Glutamatergic neuron (in vitro differentiated cells): Measurements from ENCODE around the gene AANAT. TPM values are rescaled to one million over a fixed set of nuclear protein-coding genes. Genes with fewer than 3 reads are reported as not detected.
A peak's percentile ranks its signal among the peaks of the same experiment; 100 is the strongest.

Experiments
- DNase-seq: peaks from one replicate; pipeline ENCODE4 v3.0.0; 2022
- H3K27ac Mint-ChIP-seq: one replicate; pipeline ENCODE4 v1.8.0; 2020; ENCODE audit warnings: mild to moderate bottlenecking, mixed read lengths, inconsistent platforms; ENCODE audit not compliant: unreplicated experiment
- H3K27me3 Mint-ChIP-seq: one replicate; pipeline ENCODE4 v1.8.0; 2020; ENCODE audit warnings: mild to moderate bottlenecking, moderate library complexity, mixed read lengths, inconsistent platforms; ENCODE audit not compliant: unreplicated experiment
- H3K36me3 Mint-ChIP-seq: one replicate; pipeline ENCODE4 v1.8.0; 2020; ENCODE audit warnings: mild to moderate bottlenecking, mixed read lengths, inconsistent platforms; ENCODE audit not compliant: unreplicated experiment
- H3K4me1 Mint-ChIP-seq: one replicate; pipeline ENCODE4 v1.8.0; 2020; ENCODE audit warnings: mild to moderate bottlenecking, low read depth, mixed read lengths, inconsistent platforms; ENCODE audit not compliant: unreplicated experiment
- H3K4me3 Mint-ChIP-seq: one replicate; pipeline ENCODE4 v1.8.0; 2020; ENCODE audit warnings: mild to moderate bottlenecking, mixed read lengths, inconsistent platforms; ENCODE audit not compliant: unreplicated experiment
- H3K9me3 Mint-ChIP-seq: one replicate; pipeline ENCODE4 v1.8.0; 2020; ENCODE audit warnings: mild to moderate bottlenecking, moderate library complexity, mixed read lengths, inconsistent platforms; ENCODE audit not compliant: unreplicated experiment
- total RNA-seq: library from RNA; stranded (reverse); fragmentation: NEBNext Ultra II Directional; extraction: Animal tissue kit (Norgen Biotek cat#: 25700); gene quantifications from one replicate; pipeline ENCODE4 v1.2.1, GENCODE V29; 2021; ENCODE audit not compliant: unreplicated experiment
- TF ChIP-seq, protein P1 (sequence below): fragments of 200-600 bp; sonication (generic); IDR thresholded peaks from one replicate; pipeline ENCODE4 v1.5.0; 2021; ENCODE audit not compliant: partially characterized antibody, unreplicated experiment

The AANAT gene
- total RNA-seq, 1 donor from 2014 or later, result 0.39 TPM

DNA sequence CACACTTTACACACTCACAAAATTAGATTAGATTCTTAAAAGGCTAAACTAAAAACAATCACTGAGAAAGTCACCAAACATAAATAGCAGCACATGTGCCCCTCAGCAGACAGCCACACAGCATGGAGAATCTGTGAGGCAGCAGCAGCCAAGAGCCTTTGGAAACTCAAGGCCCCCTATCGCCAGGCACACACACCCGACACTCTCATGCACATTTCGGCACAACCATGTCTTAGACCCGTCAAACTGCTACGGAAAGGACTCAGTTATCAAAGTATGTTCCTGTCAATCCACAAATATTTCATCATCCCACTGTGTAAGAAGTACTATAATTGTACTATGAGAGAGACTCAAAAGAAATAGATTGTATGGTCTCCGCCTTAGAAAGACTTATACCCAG, 35.4 kb upstream of the AANAT start:
- TF ChIP-seq, protein P1, sequence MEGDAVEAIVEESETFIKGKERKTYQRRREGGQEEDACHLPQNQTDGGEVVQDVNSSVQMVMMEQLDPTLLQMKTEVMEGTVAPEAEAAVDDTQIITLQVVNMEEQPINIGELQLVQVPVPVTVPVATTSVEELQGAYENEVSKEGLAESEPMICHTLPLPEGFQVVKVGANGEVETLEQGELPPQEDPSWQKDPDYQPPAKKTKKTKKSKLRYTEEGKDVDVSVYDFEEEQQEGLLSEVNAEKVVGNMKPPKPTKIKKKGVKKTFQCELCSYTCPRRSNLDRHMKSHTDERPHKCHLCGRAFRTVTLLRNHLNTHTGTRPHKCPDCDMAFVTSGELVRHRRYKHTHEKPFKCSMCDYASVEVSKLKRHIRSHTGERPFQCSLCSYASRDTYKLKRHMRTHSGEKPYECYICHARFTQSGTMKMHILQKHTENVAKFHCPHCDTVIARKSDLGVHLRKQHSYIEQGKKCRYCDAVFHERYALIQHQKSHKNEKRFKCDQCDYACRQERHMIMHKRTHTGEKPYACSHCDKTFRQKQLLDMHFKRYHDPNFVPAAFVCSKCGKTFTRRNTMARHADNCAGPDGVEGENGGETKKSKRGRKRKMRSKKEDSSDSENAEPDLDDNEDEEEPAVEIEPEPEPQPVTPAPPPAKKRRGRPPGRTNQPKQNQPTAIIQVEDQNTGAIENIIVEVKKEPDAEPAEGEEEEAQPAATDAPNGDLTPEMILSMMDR, result no peak
- H3K4me3 Mint-ChIP-seq, result no peak overlapping the region
- H3K36me3 Mint-ChIP-seq, result no peaks in the 10 kb centered on the region
- H3K4me1 Mint-ChIP-seq, result peaks cover 22% of the 10 kb centered on the region
- H3K27ac Mint-ChIP-seq, result no peak overlapping the region
- H3K9me3 Mint-ChIP-seq, result peaks cover 3% of the 10 kb centered on the region
- H3K27me3 Mint-ChIP-seq, result no peaks in the 10 kb centered on the region
- no peak for DNase-seq

DNA sequence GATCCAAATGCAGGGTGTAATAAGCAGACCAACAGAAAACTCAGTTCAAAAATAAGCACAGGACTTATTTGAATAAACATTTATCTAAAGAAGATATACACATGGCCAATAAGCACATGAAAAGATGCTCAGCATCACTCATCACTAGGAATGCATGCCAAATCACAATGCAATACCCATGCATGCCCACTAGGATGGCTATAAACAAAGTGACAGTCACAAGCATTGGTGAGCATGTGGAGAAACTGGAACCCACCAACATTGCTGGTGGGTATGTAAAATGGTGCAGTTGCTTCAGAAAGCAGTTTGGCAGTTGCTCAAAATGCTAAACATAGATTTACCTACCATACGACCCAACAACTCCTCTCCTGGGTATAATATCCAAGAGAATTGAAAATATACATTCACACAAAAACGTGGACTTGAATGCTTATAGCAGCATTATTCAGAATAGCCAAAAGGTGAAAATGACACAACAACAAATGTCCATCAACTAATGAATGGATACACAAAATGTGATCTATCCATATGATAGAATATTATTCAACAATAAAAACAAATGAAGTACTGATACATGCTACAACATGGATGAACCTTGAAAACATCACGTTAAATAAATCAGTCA, 34.6 kb upstream of the AANAT start:
- H3K27me3 Mint-ChIP-seq, result no peaks in the 10 kb centered on the region
- peak overlapping the region; percentile 30 for H3K27ac Mint-ChIP-seq
- DNase-seq, result no peak
- H3K4me1 Mint-ChIP-seq, result peaks cover 23% of the 10 kb centered on the region
- peaks cover 3% of the 10 kb centered on the region for H3K9me3 Mint-ChIP-seq
- no peaks in the 10 kb centered on the region for H3K36me3 Mint-ChIP-seq
- TF ChIP-seq, protein P1, result peak; percentile 78
- H3K4me3 Mint-ChIP-seq, result no peak overlapping the region

DNA sequence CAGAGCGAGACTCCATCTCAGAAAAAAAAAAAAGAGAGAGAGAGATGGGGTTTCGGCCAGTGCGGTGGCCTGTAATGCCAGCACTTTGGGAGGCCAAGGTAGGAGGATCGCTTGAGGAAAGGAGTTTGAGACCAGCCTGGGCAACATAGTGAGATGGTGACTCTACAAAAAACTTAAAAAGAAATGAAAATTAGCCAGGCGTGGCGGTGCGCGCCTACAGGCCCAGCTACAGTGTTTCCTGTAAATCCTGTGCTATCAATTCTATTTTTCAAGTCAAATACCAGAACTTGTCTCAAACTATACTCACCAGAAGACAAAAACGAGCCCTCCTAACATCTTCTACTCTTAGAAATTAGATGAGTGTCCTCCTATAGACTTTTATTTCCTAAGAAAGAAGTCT, 33.7 kb upstream of the AANAT start:
- H3K4me3 Mint-ChIP-seq, result no peak overlapping the region
- H3K4me1 Mint-ChIP-seq, result peaks cover 27% of the 10 kb centered on the region
- no peak overlapping the region for H3K27ac Mint-ChIP-seq

DNA sequence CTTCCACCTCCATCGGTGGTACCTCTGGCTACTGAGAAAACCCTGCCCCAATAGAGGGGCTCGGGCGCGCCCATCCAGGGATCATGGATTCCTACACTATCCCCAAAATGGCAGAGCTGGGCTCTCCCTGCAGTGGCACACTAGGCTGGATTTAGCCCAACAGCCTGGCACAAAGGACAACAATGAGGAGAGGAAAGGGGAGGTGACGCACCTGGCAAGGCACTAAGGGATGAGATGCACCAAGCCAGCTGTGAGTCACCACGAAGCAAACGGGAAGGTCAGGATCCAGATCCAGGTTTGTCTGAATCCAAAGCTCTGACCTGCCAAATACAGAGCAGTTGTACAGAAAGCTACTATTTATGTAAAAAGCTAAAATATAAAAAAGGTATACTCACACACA, 32.5 kb upstream of the AANAT start:
- TF ChIP-seq, protein P1, result no peak
- no peak overlapping the region for H3K27ac Mint-ChIP-seq
- no peaks in the 10 kb centered on the region for H3K27me3 Mint-ChIP-seq
- no peaks in the 10 kb centered on the region for H3K36me3 Mint-ChIP-seq
- H3K9me3 Mint-ChIP-seq, result peaks cover 3% of the 10 kb centered on the region
- peaks cover 29% of the 10 kb centered on the region for H3K4me1 Mint-ChIP-seq
- H3K4me3 Mint-ChIP-seq, result no peak overlapping the region
- no peak for DNase-seq

More for the DNA sequence above, 33.7 kb upstream of the AANAT start:
- TF ChIP-seq, protein P1, result no peak
- DNase-seq, result no peak
- Mint-ChIP-seq H3K9me3 (peaks cover 3% of the 10 kb centered on the region), H3K36me3 (no peaks in the 10 kb centered on the region), H3K27me3 (no peaks in the 10 kb centered on the region)

DNA sequence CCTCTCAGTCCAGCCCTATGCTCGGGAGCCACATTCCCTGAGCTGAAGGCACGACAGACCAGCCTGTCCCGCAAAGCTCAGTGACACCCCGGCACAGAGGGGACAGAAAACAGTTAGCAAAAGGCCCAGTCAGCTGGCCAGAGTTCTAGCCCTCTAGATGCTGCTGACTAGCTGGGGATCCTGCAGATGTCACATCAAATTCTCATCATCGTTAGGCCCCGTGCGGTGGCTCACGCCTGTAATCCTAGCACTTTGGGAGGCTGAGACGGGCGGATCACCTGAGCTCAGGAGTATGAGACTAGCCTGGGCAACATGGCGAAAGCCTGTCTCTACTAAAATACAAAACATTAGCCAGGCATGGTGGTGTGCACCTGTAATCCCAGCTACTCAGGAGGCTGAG, 31.7 kb upstream of the AANAT start:
- DNase-seq, result no peak
- no peak overlapping the region for H3K27ac Mint-ChIP-seq
- peaks cover 3% of the 10 kb centered on the region for H3K9me3 Mint-ChIP-seq
- peaks cover 26% of the 10 kb centered on the region for H3K4me1 Mint-ChIP-seq
- no peaks in the 10 kb centered on the region for H3K27me3 Mint-ChIP-seq
- H3K36me3 Mint-ChIP-seq, result no peaks in the 10 kb centered on the region
- H3K4me3 Mint-ChIP-seq, result no peak overlapping the region
- TF ChIP-seq, protein P1, result no peak
